IPS-NIHi7 (cell line): ENCODE measurements around the gene PNLDC1.
"Not testable (repeated sequence)": the region's sequence is repeated elsewhere in the genome, so short reads cannot be mapped to it uniquely, and the experiment has no call there.

Experiments used
- DNase-seq: peaks from one replicate; pipeline ENCODE4 v3.0.0; 2012; ENCODE audit warnings: mixed read lengths; ENCODE audit errors: extremely low spot score

The PNLDC1 gene

DNA sequence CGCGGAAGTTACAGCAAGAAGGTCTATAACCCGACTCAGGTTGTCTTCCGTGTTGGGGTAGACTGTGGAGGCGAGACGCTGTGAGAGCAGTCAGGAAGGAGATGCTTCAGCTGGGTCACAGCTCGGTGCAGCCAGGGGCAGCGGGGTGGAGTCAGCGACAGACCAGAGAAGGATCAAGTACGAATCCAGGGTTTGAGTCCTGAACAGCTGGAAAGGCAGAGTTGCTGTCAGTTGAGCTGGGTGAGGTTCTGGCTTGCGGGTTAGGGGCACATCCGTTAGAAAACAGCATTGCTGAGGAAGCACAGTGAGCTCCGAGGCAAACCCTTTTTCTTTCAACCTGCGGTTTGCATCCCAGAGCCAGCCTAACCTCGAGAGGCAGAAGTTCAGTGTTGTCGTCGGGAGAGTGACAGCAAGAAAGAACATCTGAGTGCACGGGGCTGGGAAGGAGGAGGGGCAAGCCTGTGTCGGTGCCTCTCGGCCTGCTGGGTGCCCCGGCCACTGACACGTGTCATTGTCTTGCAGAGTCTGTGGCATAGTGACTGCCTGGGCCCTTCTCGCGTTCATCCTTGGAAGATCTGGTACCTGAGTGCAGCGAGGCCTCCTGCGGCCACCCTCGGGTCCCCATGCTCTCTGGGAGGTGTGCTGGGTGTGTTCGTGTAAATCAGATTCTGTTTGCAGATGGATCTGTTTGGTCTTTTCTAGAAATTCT is 20.0 kb downstream of the PNLDC1 start:
- DNase-seq, result no peak

DNA sequence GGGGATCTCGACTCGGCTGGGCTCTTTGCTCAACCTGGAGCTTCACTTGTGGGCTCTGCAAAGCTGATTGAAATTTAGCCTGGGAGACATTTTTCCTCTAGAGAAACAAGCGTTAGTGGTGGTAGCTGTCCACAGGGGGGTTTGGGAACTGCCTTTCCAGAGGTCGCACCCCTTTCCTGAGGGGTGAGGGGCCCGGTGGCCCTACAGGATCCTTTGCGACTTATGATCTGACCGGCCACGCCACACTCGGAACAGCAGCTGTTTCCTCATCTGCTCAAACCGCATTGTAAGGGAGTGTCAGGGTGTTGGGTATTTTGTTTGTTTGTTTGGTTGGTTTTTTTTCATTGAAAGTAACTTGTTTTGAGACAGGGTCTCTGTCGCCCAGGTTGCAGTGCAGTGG is 21.0 kb downstream of the PNLDC1 start:
- DNase-seq, result no peak

DNA sequence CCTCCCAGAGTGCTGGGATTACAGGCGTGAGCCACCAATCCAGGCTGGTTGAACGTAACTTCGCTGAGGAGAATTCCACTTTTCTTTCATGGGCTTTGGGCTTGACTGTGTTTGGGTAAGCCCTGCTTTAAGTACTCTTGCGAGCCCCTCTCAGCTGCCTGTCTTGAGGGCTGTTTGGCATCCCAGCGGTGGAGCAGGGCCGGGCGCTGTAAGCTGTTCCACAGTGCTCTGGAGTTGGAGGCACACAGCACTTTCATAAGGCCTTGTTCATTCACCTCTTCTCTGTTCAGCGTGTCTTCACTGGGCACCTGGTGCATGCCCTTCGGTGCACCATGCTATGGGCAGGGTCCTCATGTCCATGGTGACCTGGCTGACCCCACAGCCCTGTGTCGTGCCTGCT is 21.6 kb downstream of the PNLDC1 start:
- no peak for DNase-seq

DNA sequence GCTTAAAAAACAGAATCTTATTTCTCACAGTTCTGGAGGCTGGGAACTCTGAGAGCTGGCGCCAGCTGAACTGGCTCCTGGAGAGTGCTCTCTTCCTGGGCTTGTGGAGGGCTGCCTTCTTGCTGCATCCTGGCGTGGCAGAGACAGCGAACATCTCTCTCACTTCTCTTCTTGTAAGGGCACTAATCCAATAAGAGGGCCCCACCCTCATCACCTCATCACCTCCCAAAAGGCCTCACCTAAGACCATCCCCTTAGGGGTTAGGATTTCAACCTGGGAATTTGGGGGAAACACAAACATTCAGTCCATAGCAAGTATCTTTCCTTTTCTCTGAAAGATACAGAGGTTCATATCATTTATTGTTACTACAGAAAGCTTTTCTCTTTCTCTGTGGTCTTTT is 23.9 kb downstream of the PNLDC1 start:
- no peak for DNase-seq

GRCh38 chr6:159824690-159825089 is 24.6 kb downstream of the PNLDC1 start:
- not testable (repeated sequence) for DNase-seq

GRCh38 chr6:159826004-159826403 is 25.9 kb downstream of the PNLDC1 start:
- no peak for DNase-seq

- DNase-seq, result no peak
Measured at GRCh38 chr6:159826968-159827647, 27.0 kb downstream of the PNLDC1 start.

DNA sequence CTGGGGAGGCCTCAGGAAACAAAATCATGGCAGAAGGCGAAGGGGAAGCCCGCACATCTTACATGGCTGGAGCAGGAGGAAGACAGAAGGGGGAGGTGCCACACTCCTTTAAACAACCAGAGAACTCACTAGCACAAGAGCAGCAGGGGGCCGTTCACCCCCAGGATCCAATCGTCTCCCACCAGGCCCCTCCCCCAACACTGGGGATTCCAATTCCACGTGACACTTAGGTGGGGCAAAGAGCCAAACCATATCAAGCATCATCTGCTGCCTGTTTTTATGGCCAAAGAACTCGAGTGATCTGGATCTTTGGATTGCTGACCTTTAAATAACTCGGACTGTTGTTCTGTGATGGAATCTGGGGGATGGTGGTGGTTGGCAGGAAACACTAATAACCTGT is 28.0 kb downstream of the PNLDC1 start:
- no peak for DNase-seq

- no peak for DNase-seq
Measured at GRCh38 chr6:159829526-159829925, 29.4 kb downstream of the PNLDC1 start.

- no peak for DNase-seq
Measured at GRCh38 chr6:159830501-159831372, 30.7 kb downstream of the PNLDC1 start.

DNA sequence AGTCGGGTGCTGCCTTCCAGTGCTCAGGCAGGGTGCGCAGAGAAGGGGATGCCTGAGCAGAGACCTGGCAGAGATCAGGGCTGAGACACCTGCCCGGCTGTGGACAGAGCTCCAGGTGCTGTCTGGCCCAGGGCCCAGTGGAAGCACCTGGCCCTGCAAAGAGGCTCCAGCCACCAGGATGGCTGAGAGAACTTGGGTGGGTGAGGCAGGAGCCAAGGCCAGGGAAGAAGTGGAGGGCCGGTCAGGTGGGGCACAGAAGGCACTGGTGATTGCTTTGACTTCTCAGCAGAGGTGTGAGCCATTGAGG is 31.2 kb downstream of the PNLDC1 start:
- DNase-seq, result no peak

GRCh38 chr6:159832946-159833345 is 32.9 kb downstream of the PNLDC1 start:
- no peak for DNase-seq

- no peak for DNase-seq
Measured at GRCh38 chr6:159833556-159833955, 33.5 kb downstream of the PNLDC1 start.

DNA sequence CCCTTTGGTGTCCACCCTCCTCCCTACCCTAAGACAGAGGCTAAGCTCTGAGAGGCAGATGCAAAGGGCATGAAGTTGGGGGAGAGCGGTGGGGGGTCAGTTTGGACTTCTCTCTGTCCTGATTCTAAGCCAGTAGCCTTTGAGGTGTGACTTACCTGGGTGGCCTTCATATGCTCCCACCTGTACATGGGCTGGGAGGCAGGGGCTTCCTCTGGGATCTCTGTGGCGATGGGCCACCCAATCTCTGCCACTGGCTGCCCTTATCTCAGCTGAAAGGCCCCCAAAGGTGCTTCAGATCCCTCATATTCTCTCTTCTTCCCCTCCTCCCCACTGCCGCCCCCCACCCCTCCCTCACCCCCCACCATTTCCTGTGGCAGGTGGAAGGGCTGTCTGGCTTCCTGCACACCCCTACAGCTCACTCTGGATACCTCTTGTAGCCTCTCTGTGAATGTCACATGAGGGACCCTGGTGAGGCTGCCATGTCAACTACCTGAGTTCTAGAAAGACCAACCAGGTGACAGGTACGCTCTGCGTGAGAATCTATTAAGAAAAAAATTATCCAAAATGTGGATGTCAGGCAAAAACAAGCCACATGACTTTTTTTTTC is 34.0 kb downstream of the PNLDC1 start:
- no peak for DNase-seq

DNA sequence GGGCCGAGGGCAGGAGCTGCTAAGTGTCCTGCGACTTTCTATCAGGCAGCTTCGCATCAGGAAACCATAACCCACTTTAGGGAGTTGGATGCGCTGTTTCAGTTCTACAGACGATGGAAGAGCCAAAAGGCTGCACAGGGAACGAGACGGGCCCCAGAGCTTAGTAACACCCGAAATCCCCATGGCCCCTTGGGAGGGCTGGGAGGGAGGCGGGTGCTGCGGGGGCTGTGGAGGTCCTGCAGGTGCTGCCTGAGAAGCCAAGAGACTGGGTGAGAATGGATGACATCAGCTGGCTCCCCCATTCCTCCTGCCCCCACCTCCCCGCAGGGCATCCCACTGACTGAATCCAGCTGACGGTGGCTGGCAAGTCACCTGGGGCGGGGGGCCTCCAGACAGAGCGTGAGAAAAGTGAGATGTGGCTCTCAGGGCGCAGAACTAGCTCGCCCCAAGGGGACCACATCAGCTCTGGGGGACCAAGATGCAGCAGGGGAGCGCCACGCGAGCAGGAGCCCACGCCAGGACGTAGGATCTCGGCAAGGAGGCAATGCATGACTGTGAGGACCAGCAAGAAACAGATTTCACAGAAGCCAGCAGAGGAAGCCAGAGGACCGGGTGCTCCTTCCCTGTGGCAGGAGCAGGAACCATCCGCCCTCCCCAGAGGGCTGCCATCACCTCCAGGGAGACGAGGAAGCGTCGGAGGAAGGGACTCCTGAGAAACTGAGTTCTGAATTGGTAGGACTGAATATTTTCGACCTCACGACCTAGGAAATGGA is 36.8 kb downstream of the PNLDC1 start:
- DNase-seq, result no peak

DNA sequence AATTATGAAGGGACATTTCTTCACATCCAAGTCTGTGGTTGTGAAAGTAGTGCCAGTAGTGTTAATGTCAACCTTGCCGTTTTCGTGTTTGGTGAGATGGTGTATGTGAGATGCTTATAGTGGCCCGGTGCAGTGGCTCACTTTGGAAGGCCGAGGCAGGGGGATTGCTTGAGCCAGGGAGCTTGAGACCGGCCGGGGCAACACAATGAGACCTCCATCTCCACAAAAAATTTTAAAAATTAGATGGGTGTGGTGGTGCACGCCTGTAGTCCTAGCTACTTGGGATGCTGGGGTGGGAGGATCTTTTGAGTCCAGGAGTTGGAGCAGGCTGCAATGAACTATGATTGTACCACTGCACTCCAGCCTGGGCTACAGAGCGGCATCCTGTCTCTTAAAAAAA is 37.4 kb downstream of the PNLDC1 start:
- DNase-seq, result no peak

- peak; percentile 68 for DNase-seq
Measured at GRCh38 chr6:159838020-159838744, 38.1 kb downstream of the PNLDC1 start.

DNA sequence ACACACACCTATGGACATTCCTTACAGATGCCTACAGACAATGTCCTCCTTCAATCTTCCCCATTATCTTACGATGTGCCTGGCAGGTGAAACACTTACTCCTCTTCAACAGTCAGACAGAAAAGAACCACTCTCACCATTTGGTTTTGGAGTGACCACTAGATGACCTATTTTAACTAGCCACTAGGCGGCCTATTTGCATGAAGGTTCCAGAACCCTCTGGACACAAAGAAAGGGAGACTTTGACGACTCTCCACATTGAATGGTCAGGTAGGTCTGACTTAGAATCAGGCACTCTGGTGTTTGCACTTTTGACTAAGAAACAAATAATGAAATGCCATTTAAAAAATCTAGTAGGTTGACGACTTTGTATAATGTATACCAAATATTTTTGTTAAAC is 42.0 kb downstream of the PNLDC1 start:
- DNase-seq, result no peak

DNA sequence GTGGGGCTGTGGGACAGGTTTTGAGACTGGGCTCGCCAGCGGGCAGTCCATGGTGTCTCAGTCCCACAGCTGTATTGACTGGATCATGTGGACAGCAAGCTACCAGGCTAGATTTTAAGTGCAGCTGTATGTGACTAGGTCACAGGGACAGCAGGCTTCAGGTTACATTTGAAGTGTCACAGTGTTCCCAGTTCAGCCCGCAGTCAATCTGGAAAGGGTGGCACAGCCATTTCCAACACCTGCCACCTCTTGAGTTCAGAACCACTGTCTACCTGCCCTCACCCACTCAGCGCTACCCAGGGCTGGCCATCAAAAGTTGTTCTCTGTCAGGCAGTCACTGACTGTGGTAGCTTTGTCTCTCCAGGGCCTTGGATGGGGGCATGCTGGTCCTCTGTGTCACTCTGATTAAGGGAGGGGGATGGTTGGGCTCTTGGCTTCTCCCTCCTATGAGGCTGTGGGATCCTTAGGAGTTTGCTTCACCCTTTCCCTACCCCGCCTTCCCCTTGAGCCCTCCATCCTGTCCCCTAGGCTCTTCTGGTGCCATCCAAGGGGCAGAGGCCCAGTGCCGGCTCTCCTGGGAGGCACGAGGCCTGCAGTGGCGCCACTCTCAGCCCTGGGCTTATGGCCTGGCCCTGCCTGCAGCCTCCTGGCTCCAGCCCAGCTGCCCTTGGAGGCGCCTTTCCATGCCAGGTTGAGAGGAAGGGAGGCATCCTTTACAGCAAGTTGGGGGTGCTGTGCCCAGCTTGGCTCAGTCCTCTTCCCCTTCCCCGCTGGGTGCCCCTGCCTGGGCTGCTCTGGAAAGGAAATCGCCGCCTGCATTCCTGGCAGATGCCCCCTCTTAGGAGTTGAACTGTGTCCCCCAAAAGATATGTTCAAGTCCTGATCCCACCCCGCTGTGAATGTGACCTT is 44.9 kb downstream of the PNLDC1 start:
- no peak for DNase-seq

DNA sequence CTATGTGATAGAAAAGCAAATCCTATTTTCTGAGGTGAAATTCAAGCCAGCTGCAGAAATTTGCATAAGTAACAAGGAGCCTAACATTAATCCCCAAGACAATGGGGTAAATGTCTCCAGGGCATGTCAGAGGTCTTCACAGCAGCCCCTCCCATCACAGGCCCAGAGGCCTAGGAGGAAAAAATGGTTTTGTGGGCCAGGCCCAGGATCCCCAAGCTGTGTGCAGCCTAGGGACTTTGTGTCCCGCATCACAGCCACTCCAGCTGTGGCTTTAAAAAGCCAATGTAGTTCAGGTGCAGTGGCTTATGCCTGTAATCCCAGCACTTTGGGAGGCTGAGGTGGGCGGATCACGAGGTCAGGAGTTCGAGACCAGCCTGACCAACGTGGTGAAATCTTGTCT is 48.5 kb downstream of the PNLDC1 start:
- DNase-seq, result not testable (repeated sequence)
